ENCODE data around the gene NOVA1. TPM values are rescaled to one million over a fixed set of nuclear protein-coding genes. Genes with fewer than 3 reads are reported as not detected.

NOVA1 gene
- total and polyA plus RNA-seq, 2 donors (not counting 3 experiments of a cell fraction or from before 2014, with no cell fraction given): 2.7 to 3.3 TPM

DNA sequence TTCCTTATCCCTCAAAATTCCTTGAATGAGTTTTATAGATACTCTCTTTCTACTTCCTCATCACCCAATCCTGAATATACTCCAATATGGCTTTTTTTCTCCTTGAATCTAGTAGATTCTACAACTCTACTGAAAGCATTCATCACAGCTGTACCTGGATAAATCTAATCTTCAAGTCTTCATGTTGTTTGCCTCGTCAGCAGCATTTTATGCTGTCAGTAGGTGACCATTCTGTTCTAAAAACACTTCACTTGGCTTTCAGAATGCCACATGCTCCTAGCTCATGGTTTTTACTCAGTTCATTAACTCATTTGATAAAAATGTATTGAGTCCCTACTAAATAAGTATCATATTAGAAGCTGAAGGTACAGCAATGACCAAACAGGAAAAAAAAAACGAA, 113.3 kb downstream of the NOVA1 start:
- BruUV-seq (replicated peaks): no TSS peak
- no peaks in the 10 kb centered on the region for H3K9me1 ChIP-seq (replicated peaks; ENCODE audit: control insufficient read depth, extremely low read depth, insufficient read depth, low read length)
- dilution Hi-C loops (cut with MboI; ENCODE audit: extremely low pct_ligation_motif_present, low sequenced_read_pairs) (no loop called here), intact Hi-C loops (cut with micrococcal nuclease) (no loop called here)
- no peak overlapping the region for H2AFZ ChIP-seq (ENCODE audit: low read depth, low read length)
- H4K20me1 ChIP-seq (replicated peaks; ENCODE audit: control insufficient read depth, extremely low read depth, insufficient read depth, low read length): no peaks in the 10 kb centered on the region
- TF ChIP-seq POLR2A (IDR thresholded peaks at IDR 0.05; ENCODE audit: low read depth, low read length): no peak
- TF ChIP-seq FOS (IDR thresholded peaks at IDR 0.05; ENCODE audit: borderline replicate concordance, insufficient read depth, low read length): no peak
- TF ChIP-seq, protein P1, sequence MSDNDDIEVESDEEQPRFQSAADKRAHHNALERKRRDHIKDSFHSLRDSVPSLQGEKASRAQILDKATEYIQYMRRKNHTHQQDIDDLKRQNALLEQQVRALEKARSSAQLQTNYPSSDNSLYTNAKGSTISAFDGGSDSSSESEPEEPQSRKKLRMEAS (IDR thresholded peaks at IDR 0.05; ENCODE audit: insufficient read depth, insufficient read length): no peak
- TF ChIP-seq GATA2 (IDR thresholded peaks at IDR 0.05; ENCODE audit: insufficient read depth, insufficient read length, low read depth, low read length): no peak
- TF ChIP-seq, protein P2, sequence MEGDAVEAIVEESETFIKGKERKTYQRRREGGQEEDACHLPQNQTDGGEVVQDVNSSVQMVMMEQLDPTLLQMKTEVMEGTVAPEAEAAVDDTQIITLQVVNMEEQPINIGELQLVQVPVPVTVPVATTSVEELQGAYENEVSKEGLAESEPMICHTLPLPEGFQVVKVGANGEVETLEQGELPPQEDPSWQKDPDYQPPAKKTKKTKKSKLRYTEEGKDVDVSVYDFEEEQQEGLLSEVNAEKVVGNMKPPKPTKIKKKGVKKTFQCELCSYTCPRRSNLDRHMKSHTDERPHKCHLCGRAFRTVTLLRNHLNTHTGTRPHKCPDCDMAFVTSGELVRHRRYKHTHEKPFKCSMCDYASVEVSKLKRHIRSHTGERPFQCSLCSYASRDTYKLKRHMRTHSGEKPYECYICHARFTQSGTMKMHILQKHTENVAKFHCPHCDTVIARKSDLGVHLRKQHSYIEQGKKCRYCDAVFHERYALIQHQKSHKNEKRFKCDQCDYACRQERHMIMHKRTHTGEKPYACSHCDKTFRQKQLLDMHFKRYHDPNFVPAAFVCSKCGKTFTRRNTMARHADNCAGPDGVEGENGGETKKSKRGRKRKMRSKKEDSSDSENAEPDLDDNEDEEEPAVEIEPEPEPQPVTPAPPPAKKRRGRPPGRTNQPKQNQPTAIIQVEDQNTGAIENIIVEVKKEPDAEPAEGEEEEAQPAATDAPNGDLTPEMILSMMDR (IDR thresholded peaks at IDR 0.05; ENCODE audit: extremely low read depth in 1 of 2, insufficient read depth in 1 of 2, low read depth in 1 of 2, low read length in 2 of 2): no peak
- TF ChIP-seq MYC (IDR thresholded peaks at IDR 0.05; ENCODE audit: low read depth, low read length): no peak
- TF ChIP-seq POLR2AphosphoS5 (IDR thresholded peaks at IDR 0.05; ENCODE audit: insufficient read depth, low read depth, low read length): no peak
- TF ChIP-seq JUN (IDR thresholded peaks at IDR 0.05; ENCODE audit: borderline replicate concordance, insufficient read depth, insufficient read length, low read depth): no peak
- TF ChIP-seq EZH2 (IDR thresholded peaks at IDR 0.05; ENCODE audit: borderline replicate concordance, low read depth, low read length, severe bottlenecking): no peak
- no peaks in the 10 kb centered on the region for H3K27me3 ChIP-seq (ENCODE audit: control insufficient read depth in 2 of 2, insufficient read depth in 2 of 2, low read length in 2 of 2)
- H3K79me2 ChIP-seq (ENCODE audit: control insufficient read depth, insufficient read depth, low read length): no peaks in the 10 kb centered on the region
- H3K36me3 ChIP-seq (ENCODE audit: control insufficient read depth in 2 of 2, extremely low read depth in 1 of 2, insufficient read depth in 2 of 2, low read length in 2 of 2): no peaks in the 10 kb centered on the region
- H3K4me3 ChIP-seq (replicated peaks in 1 of 3; ENCODE audit: insufficient read depth in 1 of 3, low read depth in 1 of 3, low read length in 3 of 3): no peak overlapping the region
- POLR2A ChIA-PET: interaction anchor here (0.7 kb wide), 1 partner anchor 11 kb away, joined by 6 read pairs; no protein-coding TSS in a partner anchor
- H3K4me1 ChIP-seq (ENCODE audit: control insufficient read depth, extremely low read depth, insufficient read depth, low read length): no peaks in the 10 kb centered on the region
- FAIRE-seq: no peak
- H3K4me2 ChIP-seq (ENCODE audit: insufficient read depth, low read length): no peak overlapping the region
- H3K9ac ChIP-seq (replicated peaks; ENCODE audit: extremely low read depth, insufficient read depth, low read length): no peak overlapping the region
- CTCF ChIA-PET: no interaction called here
- H3K27ac ChIP-seq (ENCODE audit: insufficient read depth, low read depth, low read length): no peak overlapping the region
- no peaks in the 10 kb centered on the region for H3K9me3 ChIP-seq (replicated peaks; ENCODE audit: control insufficient read depth, insufficient read depth, low read length)
- no peak for DNase-seq (ENCODE audit: low read depth, low spot score)

Data from endothelial cell of umbilical vein (primary cell).